Epithelial cell of proximal tubule (primary cell): Measurements from ENCODE around the gene UBR3. TPM values are rescaled to one million over a fixed set of nuclear protein-coding genes. Genes with fewer than 3 reads are reported as not detected.

ENCODE experiments used
- DNase-seq: peaks from one replicate; pipeline ENCODE4 v3.0.0-alpha.2; 2011; ENCODE audit warnings: low read depth
- H3K4me3 ChIP-seq: 2 replicates; pipeline ENCODE4 v1.5.1; 2011; ENCODE audit warnings: low read depth, mild to moderate bottlenecking, low read length
- total RNA-seq: library from RNA; depleted of rRNA; stranded (reverse); fragments of >200 nt; gene quantifications from 2 replicates; pipeline ENCODE4 v1.2.3, GENCODE V29; 2015
- TF ChIP-seq, protein P1 (sequence below): conservative IDR thresholded peaks from 2 replicates; pipeline ENCODE4 v1.5.1; 2012; ENCODE audit warnings: low read depth, mild to moderate bottlenecking, low read length

UBR3 gene
- total RNA-seq, 1 donor from 2014 or later = 10.7 TPM

GRCh38 chr2:169795181-169795580, 32.1 kb upstream of the UBR3 start:
- no peak overlapping the region for H3K4me3 ChIP-seq
- DNase-seq = no peak
- TF ChIP-seq, protein P1, sequence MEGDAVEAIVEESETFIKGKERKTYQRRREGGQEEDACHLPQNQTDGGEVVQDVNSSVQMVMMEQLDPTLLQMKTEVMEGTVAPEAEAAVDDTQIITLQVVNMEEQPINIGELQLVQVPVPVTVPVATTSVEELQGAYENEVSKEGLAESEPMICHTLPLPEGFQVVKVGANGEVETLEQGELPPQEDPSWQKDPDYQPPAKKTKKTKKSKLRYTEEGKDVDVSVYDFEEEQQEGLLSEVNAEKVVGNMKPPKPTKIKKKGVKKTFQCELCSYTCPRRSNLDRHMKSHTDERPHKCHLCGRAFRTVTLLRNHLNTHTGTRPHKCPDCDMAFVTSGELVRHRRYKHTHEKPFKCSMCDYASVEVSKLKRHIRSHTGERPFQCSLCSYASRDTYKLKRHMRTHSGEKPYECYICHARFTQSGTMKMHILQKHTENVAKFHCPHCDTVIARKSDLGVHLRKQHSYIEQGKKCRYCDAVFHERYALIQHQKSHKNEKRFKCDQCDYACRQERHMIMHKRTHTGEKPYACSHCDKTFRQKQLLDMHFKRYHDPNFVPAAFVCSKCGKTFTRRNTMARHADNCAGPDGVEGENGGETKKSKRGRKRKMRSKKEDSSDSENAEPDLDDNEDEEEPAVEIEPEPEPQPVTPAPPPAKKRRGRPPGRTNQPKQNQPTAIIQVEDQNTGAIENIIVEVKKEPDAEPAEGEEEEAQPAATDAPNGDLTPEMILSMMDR = no peak

GRCh38 chr2:169796441-169796840, 30.8 kb upstream of the UBR3 start:
- TF ChIP-seq, protein P1 = no peak
- no peak for DNase-seq

DNA sequence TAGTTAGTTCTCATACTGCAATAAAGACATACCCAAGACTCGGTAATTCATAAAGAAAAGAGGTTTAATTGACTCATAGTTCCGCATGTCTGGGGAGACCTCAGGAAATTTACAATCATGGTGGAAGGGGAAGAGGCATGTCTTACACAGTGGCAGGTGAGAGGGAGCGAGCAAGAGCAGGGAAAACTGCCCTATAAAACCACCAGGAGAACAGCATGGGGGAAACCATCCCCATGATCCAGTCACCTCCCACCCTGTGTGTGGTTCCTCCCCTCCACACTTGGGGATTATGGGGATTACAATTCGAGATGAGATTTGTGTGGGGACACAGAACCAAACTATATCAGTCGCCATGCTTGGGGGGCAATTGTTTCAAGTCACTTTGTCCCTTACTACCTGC, 29.7 kb upstream of the UBR3 start:
- no peak overlapping the region for H3K4me3 ChIP-seq
- TF ChIP-seq, protein P1 = no peak
- no peak for DNase-seq

More at GRCh38 chr2:169796441-169796840, 30.8 kb upstream of the UBR3 start:
- no peak overlapping the region for H3K4me3 ChIP-seq

DNA sequence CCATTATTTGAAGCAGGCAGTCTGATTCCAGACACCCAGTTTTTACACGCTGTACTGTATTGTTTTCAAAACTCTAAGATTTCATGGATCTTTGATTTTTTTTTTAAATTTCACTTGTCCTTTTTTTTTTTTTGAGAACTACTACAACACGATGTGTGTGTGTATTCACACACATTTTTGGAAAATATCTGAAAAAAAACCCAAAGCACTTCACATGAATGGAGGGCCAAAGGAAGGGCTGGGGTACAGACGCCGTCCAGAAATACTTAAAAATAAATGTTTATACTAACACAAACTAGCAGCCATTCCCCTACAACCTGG, 28.9 kb upstream of the UBR3 start:
- H3K4me3 ChIP-seq = peak overlapping the region; percentile 92
- DNase-seq = no peak
- TF ChIP-seq, protein P1 = no peak

DNA sequence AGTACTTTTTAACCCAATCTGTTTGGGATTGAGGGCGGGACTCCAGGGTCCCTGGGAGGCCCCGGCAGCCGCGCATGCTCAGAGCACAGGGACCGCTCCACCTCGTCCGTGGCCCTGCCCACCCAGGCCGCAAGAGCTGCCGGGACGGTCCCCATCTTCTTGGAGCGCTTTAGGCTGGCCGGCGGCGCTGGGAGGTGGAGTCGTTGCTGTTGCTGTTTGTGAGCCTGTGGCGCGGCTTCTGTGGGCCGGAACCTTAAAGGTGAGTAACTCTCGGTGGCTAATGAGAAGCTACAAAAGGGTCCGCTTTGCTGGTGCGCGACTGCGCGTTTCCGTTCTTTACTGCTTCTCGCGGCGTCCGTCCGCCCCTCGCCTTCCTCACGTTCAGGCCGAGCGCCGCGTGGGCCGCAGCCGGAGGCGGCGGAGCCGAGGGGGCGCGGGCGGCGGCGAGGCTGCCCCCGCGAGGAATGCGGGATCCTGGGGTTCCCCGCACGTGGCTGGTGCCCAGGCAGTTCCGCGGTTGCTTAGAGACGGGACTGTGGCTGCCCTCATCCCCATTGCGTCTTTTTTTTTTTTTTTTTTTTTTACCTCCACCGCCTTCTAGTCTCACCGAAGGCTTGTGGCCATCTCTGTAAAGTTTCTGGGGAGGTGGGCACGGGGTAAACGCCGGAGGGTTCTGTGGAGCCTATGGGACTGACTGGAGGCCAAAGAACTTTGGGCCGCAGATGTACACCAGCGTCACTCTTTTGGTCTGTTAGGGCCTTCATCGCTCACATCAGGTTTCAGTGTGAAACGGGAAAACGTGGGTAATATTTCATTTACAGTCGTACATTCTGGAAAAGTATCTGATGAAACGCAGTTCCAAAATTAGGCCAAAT, 28.3 kb upstream of the UBR3 start, which contains the start of gene SSB:
SSB (plus strand) TSS at position 154 of the 875 bp plus-strand sequence. CDS start 2,090 bp downstream, outside the sequence.
- TF ChIP-seq, protein P1 = no peak
- peak within 1 kb of the TSS; percentile 92 for H3K4me3 ChIP-seq
- DNase-seq = peak; percentile 49

GRCh38 chr2:169803480-169803879, 23.8 kb upstream of the UBR3 start:
- H3K4me3 ChIP-seq = no peak overlapping the region
- no peak for DNase-seq
- TF ChIP-seq, protein P1 = no peak

- DNase-seq = no peak
- TF ChIP-seq, protein P1 = no peak
- H3K4me3 ChIP-seq = no peak overlapping the region
These were observed 20.7 kb upstream of the UBR3 start for GRCh38 chr2:169806586-169806985.
